Mammary epithelial cell (primary cell): Measurements from ENCODE around the gene EI24.

Source experiments
- EZH2 ChIP-seq: IDR thresholded peaks from 2 replicates; pipeline ENCODE4 v1.6.1; 2012; ENCODE audit warnings: low read length, inconsistent platforms, borderline replicate concordance
- TF ChIP-seq, protein P1 (sequence below), 2 donors: IDR thresholded peaks in 1 of 2; conservative IDR thresholded peaks in 1 of 2; 2 replicates each; pipeline ENCODE4 v1.5.1; 2011 to 2012; ENCODE audit warnings: inconsistent platforms in 2 of 2, low read length in 2 of 2, mild to moderate bottlenecking in 2 of 2, control low read depth in 1 of 2, low read depth in 1 of 2; ENCODE audit not compliant: insufficient read depth in 1 of 2; ENCODE audit errors: extremely low read depth in 1 of 2

GRCh38 chr11:125583496-125583895 lies 14.2 kb downstream of the EI24 start:
- TF ChIP-seq, protein P1, sequence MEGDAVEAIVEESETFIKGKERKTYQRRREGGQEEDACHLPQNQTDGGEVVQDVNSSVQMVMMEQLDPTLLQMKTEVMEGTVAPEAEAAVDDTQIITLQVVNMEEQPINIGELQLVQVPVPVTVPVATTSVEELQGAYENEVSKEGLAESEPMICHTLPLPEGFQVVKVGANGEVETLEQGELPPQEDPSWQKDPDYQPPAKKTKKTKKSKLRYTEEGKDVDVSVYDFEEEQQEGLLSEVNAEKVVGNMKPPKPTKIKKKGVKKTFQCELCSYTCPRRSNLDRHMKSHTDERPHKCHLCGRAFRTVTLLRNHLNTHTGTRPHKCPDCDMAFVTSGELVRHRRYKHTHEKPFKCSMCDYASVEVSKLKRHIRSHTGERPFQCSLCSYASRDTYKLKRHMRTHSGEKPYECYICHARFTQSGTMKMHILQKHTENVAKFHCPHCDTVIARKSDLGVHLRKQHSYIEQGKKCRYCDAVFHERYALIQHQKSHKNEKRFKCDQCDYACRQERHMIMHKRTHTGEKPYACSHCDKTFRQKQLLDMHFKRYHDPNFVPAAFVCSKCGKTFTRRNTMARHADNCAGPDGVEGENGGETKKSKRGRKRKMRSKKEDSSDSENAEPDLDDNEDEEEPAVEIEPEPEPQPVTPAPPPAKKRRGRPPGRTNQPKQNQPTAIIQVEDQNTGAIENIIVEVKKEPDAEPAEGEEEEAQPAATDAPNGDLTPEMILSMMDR (conservative IDR thresholded peaks at IDR 0.05 in 1 of 2, IDR thresholded peaks at IDR 0.05 in 1 of 2; ENCODE audit: extremely low read depth in 1 of 2, insufficient read depth in 1 of 2, low read depth in 1 of 2, low read length in 2 of 2), result no peak
- TF ChIP-seq EZH2, result no peak
